Renal cortical epithelial cell (primary cell): ENCODE results near the gene PDILT. TPM values are rescaled to one million over a fixed set of nuclear protein-coding genes. Genes with fewer than 3 reads are reported as not detected.

Experiments used
- DNase-seq: peaks from one replicate; pipeline ENCODE4 v3.0.0-alpha.2; 2011; ENCODE audit warnings: low read depth
- total RNA-seq: library from RNA; depleted of rRNA; stranded (reverse); fragments of >200 nt; gene quantifications from 2 replicates; pipeline ENCODE4 v1.2.3, GENCODE V29; 2014

Gene PDILT
- total RNA-seq, 1 donor from 2014 or later: not detected

DNA sequence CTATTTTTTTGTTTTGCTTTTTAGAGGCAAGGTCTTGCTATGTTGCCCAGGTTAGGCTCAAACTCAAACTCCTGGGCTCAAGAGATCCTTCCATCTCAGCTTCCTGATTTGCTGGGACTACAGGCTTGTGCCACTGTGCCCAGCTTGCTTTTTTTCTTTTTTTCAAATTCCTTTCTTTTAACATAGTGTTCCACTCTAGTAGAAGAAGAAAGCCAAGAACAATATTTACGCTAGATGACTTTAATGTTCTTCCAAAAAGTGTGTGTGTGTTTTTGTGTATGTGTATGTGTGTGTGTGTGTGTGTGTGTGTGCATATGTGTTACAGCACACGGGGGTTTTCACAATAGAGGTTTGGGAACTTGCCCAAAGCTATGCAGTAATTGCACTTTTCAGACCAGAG, 41.3 kb downstream of the PDILT start:
- no peak for DNase-seq

DNA sequence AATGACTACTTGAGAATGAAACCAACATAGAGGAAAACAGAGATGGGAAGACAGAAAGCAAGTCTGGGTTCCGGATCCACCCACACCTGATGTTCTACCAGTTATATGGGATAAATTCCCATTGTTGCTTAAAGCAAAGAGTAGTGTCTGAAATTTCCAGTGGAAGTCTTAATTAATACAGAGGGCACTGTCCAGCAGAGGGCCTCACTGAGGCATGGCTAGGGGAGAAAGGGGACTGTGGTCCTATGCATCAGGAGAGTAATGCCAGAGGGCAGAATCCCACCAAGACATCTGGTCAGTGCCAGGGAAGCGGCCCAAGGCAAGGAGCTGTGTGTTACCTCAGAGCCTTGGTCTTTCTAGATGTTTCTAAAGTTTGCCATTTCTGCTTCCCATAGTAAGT, 44.5 kb downstream of the PDILT start:
- no peak for DNase-seq

DNA sequence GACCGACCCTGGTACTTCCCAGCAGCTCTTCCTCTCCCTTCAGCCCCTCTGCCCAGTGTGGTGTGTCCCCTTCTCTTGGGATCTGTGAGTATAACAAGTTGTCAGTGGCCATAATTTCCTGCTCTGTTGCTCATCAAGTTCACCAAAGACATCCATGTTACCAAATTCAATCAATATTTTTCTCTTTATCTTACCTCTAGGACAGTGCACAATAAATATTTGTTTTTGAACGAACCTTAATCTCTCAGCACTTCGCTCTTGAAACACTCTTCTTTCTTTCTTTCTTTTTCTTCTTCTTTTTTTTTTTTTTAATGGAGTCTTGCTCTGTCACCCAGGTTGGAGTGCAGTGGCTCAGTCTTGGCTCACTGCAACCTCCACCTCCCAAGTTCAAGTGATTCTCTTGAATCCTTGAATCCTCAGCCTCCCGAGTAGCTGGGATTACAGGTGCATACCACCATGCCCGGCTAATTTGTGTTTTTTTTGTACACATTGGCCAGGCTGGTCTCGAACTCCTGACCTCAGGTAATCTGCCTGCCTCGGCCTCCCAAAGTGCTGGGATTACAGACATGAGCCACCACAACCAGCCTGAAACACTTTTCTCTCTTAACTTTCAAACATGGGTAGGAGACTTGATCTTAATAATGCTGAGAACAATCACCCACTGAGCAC, 49.3 kb downstream of the PDILT start:
- no peak for DNase-seq

DNA sequence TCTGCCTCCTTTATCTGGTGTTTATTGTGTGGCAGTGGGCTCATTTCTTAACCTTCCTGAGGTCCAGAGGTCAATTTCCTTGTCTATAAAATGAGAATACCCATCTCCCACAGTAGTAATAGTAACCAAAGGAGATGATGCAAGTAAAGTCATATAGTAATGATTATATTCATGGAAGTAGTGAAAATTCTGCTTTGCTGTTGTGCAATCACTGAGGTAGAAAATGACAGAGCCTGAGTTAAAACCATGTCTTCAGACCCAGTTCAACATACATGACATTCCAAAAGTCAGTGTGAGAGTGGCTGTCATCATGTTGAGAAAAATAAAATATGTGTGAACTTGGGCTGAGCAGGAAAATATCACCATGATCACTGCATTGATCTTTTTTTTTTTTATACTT, 51.2 kb downstream of the PDILT start:
- no peak for DNase-seq

DNA sequence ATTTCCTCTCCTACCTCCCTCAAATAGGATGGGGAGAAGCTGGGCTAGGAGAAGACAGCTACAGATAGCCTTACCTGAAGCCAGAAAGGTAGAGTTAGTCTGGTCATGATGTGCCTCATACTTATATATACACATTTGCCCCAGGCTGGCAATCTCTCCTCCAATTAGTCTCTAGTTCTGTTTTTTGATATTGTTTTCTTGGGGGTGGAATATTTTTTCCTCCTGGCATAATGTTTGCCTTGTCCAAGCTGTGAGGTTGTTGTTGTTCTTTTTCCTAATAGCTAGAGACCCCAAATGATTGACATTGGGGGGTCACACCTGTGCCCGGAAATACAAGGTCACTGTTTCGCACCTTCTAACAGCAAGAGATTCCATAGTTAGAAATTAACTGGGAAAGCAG, 51.9 kb downstream of the PDILT start, which contains the start of gene UMOD:
TSS of gene UMOD (minus strand) at position 101 of the 400 bp plus-strand sequence. CDS start 1,978 bp downstream, outside the sequence.
- DNase-seq: no peak

DNA sequence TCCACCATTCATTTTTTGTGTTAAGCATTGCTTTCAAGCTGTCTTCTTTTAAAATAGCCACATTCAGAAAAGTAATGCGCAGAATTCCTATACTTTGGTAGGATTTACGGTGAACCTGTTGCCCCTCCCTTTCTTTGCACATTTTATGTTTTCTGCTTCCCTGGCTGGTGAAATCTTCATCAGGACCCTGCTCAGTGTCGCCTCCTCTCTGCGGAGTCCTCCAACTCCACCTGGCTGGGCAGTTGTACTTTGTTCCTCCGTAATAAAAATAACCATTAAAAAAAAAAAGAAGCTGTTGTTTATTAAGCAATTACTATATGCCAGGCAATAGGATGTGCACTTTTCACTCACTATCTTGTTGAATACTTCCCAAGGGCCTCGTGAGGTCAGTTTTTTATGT, 54.9 kb downstream of the PDILT start:
- DNase-seq: no peak

DNA sequence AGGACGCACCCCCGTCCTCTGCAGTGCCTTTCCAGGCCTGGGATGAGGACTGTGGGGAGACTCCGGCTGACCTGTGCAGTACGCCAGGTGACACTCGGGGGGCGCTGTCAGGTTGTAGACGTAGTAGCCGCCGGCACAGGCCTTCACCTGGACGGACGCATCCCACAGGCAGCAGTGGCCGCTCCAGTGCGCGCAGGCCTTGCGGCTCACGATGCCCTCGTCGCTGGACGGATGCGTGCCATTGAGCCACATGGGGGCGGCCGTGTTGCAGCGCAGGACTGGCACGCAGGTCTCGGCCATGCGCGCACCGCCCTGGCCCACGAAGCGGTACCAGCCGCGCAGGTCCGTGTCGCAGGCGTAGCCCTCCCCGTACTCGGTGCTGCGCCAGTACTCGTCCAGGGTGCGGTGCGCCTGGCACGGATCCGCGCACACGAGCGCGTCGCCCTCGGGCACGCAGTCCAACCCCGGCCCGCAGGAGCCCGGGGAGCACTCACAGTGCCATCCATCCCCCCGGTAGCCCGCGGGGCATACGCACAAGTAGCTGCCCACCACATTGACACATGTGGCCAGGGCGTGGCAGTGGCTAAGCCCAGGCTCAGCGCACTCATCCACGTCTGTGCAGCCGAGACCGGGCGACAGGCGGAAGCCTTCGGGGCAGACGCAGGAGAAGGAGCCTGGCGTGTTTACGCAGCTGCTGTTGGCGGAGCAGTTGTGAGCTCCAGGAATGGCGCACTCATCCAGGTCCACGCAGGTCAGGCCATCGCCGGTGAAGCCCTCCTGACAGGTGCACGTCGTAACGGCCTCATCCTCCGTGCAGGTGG, 56.0 kb downstream of the PDILT start:
- DNase-seq: no peak

DNA sequence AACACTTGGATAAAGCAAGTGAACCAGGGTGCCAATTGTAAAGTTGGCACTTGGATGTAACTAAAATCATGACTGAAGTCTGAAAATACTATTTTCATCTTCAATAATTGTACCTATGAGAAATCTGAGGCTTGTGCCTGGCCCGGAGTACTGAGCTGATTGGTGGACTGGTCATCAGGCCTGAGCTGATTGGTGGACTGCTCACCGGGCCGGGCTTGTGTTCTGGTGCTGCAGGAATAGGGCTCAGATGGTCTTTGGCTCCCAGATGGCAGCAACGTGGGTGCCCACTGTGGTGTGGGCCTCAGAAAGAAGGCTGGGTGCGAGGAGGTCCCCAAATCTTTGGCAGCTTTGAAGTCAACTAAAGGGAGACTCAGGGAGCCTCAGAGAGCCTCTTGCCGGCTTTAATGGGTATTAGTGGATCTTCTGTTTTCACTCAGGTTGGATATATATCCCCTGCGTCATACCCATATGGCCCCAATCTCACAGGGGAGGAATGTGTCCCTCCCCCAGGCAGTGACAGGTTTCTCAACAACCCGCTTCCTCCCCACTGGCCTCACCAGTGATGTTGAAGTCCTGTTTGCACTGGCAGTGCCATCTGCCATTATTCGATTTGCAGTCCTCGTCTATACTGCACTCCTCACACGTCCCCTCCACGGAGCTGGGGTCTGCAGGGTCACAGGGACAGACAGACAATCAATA, 56.7 kb downstream of the PDILT start:
- DNase-seq: no peak

DNA sequence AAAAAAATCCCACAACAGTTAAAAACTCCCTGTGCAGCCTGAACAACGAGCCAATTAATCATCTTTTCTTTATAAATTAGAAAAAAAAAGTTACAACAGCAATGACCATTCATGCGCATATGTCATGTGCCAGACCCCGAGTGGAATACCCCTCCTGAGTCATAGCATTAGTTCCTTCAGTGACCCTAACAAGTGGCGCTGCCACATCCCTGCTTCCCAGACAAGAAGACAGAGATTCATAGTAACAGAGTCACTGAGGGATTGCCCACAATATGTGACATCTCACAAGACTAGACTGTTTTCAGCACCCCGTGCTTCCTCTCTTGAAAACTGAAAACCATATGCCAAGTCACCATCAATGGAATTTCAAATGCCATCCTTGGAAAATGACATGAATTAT, 59.9 kb downstream of the PDILT start:
- DNase-seq: no peak

DNA sequence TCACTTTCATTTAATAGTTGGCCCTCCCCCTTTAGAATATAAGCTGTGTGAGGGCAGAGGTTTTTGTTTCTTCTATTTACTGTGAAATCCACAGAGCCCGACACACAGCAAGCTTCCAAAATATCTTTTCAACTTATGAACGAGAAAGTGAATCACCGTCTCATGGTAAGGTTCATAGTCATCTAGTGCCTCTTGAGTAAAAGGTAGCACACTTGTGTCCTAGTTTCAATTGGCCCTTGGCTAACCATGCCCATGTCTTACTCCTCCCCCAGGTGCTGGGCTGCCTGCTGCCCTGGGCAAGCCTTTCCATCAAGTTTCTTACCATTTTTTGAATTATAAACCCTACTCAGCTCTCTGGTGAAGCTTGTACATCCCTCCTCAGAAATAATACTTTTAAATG, 64.8 kb downstream of the PDILT start:
- no peak for DNase-seq

DNA sequence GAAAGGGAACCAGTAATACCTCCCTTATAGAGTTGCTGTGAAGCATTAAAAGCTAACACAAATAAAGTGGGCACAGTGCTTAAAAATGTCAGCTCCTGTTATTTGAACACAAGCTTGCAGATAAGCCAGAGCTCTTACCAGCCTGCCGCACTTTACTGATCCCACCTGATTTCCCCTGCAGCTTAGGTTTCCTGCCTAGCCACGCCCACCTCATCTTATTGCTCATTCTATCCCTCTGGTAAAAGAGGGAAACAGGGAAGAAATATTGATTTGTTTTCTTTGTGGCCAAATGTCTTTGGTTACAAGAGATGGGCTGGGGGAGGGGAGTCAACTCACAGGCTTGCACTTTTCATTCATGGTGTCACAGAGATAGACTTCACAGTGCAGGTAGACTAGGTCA, 67.6 kb downstream of the PDILT start:
- DNase-seq: no peak

DNA sequence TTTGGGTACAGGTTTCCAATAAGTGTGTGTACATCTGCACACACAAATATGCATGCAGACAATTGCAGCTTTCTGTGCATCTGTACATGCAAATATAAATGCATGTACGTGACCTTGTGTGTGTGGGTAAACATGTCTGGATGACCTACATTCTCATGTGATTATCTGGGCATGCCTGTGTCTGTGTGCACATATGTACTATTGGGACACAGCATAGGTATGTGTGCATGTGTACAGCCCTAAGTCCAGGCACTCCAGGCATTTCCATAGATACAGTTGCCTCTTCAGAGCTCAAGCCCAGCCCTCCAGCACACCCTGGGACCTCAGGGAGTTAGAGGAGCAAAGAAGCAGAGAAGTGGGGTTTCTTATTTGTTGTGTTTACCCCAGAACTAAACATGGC, 70.1 kb downstream of the PDILT start:
- DNase-seq: no peak

DNA sequence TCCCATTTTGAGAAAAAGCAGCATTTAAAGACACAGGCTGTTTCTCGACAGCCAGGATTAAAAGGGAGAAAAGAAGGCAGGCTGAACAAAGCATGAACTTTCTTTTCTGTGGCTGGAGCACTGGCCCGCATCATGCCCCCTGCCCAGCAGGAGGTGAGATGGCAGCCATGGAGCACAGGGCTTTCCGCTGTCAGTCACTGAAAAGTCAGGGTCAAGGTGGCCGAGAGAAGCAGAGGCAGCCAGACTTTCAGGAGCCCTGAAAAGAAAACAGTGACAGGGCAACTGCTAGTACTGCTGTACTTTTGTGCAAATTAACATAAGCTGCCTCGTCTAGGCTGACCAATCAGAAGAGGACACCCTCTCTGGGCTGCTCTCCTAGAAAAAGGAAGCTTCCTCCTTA, 71.4 kb downstream of the PDILT start:
- no peak for DNase-seq

DNA sequence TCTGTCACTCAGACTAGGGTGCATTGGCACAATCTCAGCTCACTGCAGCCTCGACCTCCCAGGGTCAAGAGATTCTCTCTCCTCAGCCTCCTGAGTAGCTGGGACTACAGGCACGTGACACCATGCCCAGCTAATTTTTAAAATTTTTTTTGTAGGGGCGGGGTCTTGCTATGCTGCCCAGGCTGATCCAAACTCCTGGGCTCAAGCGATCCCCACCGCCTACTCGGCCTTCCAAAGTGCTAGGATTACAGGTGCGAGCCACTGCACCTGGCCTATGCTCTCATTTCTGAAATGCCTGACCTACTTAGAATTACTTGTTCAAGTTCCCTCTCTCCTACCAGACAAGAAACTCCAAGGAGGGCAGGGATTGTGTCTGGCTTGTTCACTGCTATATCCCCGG, 72.1 kb downstream of the PDILT start:
- DNase-seq: no peak

DNA sequence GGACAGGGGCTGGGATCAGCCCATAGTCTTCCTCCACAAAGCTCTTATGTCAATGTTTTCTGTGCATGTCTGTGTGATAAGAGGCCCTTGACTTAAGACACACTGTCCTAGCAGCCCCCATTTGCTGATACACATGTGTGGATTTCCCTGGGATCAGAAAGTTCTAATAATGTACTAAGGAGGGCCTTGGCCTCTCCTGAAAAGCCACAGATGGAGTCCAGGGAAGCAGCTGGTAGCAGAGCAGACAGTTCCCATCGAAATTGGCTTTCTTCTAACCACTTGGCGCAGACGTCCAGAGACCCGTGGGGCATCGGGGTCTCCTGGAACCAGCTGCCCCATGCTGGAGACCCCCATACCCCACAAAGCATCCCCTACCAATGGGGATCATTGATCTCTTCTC, 72.9 kb downstream of the PDILT start:
- DNase-seq: no peak

DNA sequence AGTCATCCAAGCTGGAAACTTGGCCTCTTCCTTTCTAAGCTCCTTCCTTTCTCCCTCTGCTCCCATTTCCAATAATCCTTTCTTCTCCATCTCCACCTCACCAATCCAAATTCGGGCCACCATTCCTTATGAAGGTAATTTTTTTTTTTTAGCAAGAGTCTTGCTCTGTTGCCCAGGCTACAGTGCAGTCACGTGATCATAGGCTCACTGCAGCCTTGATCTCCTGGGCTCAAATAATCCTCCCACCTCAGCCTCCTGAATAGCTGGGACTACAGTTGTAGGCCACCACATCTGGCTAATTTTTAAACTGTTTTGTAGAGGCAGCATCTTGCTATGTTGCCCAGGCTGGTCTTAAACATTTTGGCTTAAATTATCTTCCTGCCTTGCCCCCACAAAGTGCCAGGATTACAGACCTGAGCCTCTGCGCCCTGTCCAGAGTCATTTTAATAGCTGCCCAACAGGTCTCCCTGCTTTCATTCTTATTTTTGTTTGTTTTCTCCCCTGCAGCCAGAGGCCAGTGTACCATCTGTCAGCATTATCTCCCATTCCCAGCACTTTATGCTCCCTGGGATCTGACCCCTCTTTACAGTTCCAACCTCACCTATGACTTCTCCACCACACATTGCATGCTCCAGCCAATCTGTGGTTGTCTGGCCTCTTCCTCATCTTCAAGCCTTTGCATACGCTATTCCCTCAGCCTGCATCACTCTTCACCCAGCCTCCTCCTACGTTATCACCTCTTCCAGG, 75.0 kb downstream of the PDILT start:
- no peak for DNase-seq

DNA sequence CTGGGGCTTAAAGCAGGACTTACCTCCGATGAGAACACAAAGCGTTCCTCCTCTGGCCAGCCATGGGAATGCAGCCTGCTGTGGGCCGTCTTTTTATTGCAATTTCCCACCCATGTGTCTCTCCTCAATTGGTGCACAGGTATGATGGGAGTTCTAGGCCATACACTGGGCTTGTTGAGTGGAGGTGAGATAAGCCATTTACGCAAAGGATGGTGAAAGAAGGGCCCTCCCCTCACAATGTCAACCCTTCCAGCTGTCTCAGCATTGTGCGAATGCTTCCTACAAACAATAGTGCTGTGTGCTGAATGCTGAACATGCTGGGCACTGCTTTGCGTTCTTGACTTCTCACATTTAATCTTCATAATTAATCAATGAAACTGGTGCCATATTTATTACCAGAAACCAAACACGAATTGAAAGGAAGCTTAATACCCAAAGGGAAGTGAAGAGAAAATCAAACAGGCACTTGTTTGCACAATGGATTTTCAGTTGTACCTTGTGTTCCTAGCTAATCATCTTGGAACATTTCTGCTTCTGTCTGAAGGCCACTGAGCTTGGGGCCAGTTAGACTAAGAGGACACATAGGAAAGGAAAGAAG, 77.0 kb downstream of the PDILT start, which contains the start of gene GP2:
TSS of gene GP2 (minus strand) at position 70 of the 598 bp plus-strand sequence. CDS start 1,082 bp downstream, outside the sequence.
- no peak for DNase-seq

DNA sequence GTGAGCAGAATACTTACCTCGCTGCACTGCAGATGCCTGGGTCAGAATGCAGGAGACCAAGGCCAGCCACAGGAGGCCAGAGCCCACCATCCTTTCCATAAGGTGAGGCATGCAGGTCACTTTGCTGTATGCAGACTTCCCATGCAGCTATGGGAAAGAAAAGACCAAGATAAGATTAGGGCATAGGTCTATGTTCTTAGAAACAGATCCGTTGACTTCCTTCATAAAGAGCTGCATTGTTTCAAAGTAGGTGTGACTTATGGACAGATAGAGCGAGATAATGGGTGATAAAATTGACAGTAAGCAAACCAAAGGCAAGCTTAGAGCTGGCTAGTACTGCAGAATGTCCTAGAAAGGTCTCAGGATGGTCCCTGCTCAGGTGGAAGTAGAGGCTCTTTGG, 78.2 kb downstream of the PDILT start:
- no peak for DNase-seq

DNA sequence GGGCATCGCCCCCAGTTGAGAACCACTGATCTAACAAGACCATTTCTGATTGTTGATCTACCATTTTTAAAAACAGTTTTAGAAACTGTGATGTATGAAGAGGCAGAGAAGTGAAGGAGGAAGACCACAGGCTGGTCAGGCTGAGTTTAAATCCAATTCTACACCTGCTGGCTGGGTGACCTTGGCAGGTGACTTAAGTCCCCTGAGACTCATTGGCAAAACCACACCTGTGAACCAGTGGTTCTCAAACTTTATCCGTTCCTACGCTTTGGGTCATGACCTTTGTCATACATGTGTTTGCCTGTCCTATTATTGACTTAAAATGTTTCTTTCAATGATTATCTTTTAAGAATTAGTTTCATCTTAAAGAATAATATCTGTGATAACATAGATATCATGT, 79.5 kb downstream of the PDILT start:
- no peak for DNase-seq

DNA sequence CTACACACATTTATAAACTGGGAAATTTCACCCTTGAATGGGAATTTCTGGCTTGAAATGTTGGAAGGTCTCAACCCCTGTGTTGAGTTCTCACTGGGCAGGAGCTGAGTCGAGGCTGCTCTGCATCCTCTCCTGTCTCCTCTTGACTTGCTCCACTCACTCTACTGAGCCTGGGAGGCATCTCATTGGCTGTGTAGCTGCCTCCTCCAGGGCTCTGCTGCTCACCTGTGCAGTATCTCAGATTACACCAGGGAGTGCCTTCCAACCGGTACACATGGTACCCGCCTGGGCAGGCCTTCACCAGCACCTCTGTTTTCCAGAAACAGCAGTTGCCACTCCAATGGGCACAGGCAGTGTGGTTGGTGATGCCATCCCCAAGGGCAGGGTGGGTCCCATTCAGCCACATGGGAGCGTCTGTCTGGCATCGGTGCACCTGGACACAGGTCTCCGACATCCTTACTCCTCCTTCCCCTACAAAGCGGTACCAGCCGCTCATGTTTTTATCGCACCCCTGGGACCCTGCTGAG, 80.9 kb downstream of the PDILT start:
- DNase-seq: no peak

DNA sequence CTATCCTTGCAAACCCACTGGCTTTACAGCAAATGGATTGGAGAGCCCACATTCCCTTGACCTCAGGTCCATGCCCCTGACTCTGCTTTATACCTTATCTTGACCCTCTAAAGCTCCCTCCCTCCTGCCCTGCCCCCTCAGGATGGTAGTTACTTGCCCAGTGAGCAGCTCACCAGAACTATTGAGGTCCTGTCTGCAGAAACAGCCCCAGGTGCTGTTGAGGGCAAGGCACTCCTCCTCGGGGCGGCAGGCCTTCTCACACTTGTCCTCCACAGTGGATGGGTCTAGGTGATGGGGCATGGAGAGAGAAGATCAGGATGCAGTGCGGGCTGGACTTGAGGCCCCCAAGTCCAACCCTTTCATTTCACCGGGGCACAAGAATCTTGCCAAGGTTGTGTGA, 81.8 kb downstream of the PDILT start:
- DNase-seq: no peak
